GM04504 (cell line): ENCODE measurements around the gene PINK1.

ENCODE experiments used
- DNase-seq: peaks from one replicate; pipeline ENCODE4 v3.0.0-alpha.2; 2012; ENCODE audit warnings: low read depth

Gene PINK1

GRCh38 chr1:20682571-20683236 lies 49.4 kb downstream of the PINK1 start:
- DNase-seq, result no peak

- no peak for DNase-seq
These were observed 50.4 kb downstream of the PINK1 start for GRCh38 chr1:20683614-20684013.

GRCh38 chr1:20684050-20684620 lies 50.9 kb downstream of the PINK1 start:
- no peak for DNase-seq

GRCh38 chr1:20684651-20685050 lies 51.4 kb downstream of the PINK1 start:
- DNase-seq, result no peak

- DNase-seq, result no peak
These were observed 51.9 kb downstream of the PINK1 start for GRCh38 chr1:20685099-20685662.

GRCh38 chr1:20685741-20686140 lies 52.5 kb downstream of the PINK1 start:
- DNase-seq, result no peak

- no peak for DNase-seq
These were observed 53.8 kb downstream of the PINK1 start for GRCh38 chr1:20686883-20687725.

GRCh38 chr1:20689645-20690056 lies 56.4 kb downstream of the PINK1 start:
- no peak for DNase-seq

- no peak for DNase-seq
These were observed 58.6 kb downstream of the PINK1 start for GRCh38 chr1:20691872-20692271.

GRCh38 chr1:20693623-20694022 lies 60.4 kb downstream of the PINK1 start:
- DNase-seq, result no peak

- DNase-seq, result no peak
These were observed 62.3 kb downstream of the PINK1 start for GRCh38 chr1:20695515-20695914.

- DNase-seq, result peak; percentile 93
These were observed 63.4 kb downstream of the PINK1 start for GRCh38 chr1:20696397-20697333.

- DNase-seq, result no peak
These were observed 64.3 kb downstream of the PINK1 start for GRCh38 chr1:20697563-20697962.

GRCh38 chr1:20698195-20698910 lies 65.1 kb downstream of the PINK1 start:
- DNase-seq, result peak; percentile 36

- DNase-seq, result no peak
These were observed 66.3 kb downstream of the PINK1 start for GRCh38 chr1:20699558-20699957.

- no peak for DNase-seq
These were observed 67.5 kb downstream of the PINK1 start for GRCh38 chr1:20700636-20701215.
